IMR-90 (cell line): ENCODE results near the gene LDLRAD1. TPM values are rescaled to one million over a fixed set of nuclear protein-coding genes. Genes with fewer than 3 reads are reported as not detected.

Experiments used
- ATAC-seq: fragments of 200-7000 bp; cut with Tn5 transposase; 2 replicates; pipeline ENCODE4 v1.9.1; 2020; ENCODE audit warnings: low read depth, mild to moderate bottlenecking, moderate library complexity
- BruUV-seq: library from RNA; stranded (reverse); fragments of 400-500 nt; replicated peaks from 2 replicates; lab custom pipeline; 2021; lab: Mats Ljungman, UMichigan
- CTCF ChIA-PET: fragments of 300-600 bp; formaldehyde crosslinking; extraction: SDS; loops from one replicate; lab custom pipeline; 2021; ENCODE audit warnings: antibody characterized with exemption; lab: Yijun Ruan, JAX
- POLR2A ChIA-PET: fragments of 300-600 bp; sonication (Branson Sonifier 250); formaldehyde crosslinking; loops from one replicate; lab custom pipeline; 2022; ENCODE audit warnings: antibody characterized with exemption; ENCODE audit not compliant: unreplicated experiment; lab: Charles Lee
- DNase-seq: peaks from one replicate; pipeline ENCODE4 v3.0.0; 2013
- H2AFZ ChIP-seq: replicated peaks from 2 replicates; pipeline ENCODE3; 2013; ENCODE audit warnings: low read length, mild to moderate bottlenecking; ENCODE audit not compliant: poor library complexity
- H2AK5ac ChIP-seq: 2 replicates; pipeline ENCODE4 v1.6.1; 2013; ENCODE audit warnings: low read depth, low read length, inconsistent platforms
- H2AK9ac ChIP-seq: replicated peaks from 2 replicates; pipeline ENCODE3; 2013; ENCODE audit warnings: mild to moderate bottlenecking, low read depth, low read length, moderate library complexity; ENCODE audit not compliant: poor library complexity
- H2BK120ac ChIP-seq: 2 replicates; pipeline ENCODE4 v1.6.1; 2013; ENCODE audit warnings: low read depth, low read length, inconsistent platforms
- H2BK15ac ChIP-seq: 3 replicates; pipeline ENCODE4 v1.6.1; 2013; ENCODE audit warnings: low read depth, low read length, inconsistent platforms
- H2BK20ac ChIP-seq: 2 replicates; pipeline ENCODE4 v1.6.1; 2013; ENCODE audit warnings: low read depth, mild to moderate bottlenecking, inconsistent platforms, low read length, moderate library complexity
- H2BK5ac ChIP-seq: 2 replicates; pipeline ENCODE4 v1.6.1; 2013; ENCODE audit warnings: mild to moderate bottlenecking, low read depth, low read length, inconsistent platforms; ENCODE audit not compliant: poor library complexity, severe bottlenecking
- H3K14ac ChIP-seq: replicated peaks from 2 replicates; pipeline ENCODE4 v1.6.1; 2013; ENCODE audit warnings: low read depth, low read length, inconsistent platforms
- H3K18ac ChIP-seq: 2 replicates; pipeline ENCODE4 v1.6.1; 2013; ENCODE audit warnings: low read depth, low read length, control low read depth
- H3K23ac ChIP-seq: 2 replicates; pipeline ENCODE4 v1.6.1; 2013; ENCODE audit warnings: low read depth, low read length, inconsistent platforms
- H3K27ac ChIP-seq: 2 replicates; pipeline ENCODE4 v1.5.1; 2013; ENCODE audit warnings: mild to moderate bottlenecking, control low read depth, low read length; ENCODE audit not compliant: insufficient read depth
- H3K27me3 ChIP-seq: 2 replicates; pipeline ENCODE4 v1.6.1; 2013; ENCODE audit warnings: low read length; ENCODE audit not compliant: control insufficient read depth, insufficient read depth
- H3K36me3 ChIP-seq: 2 replicates; pipeline ENCODE4 v1.6.1; 2013; ENCODE audit warnings: low read length, mixed read lengths; ENCODE audit not compliant: control insufficient read depth, insufficient read depth
- H3K4ac ChIP-seq: 2 replicates; pipeline ENCODE4 v1.6.1; 2013; ENCODE audit warnings: low read depth, low read length, inconsistent platforms
- H3K4me1 ChIP-seq: 2 replicates; pipeline ENCODE4 v1.6.1; 2013; ENCODE audit warnings: low read length, mixed read lengths; ENCODE audit not compliant: control insufficient read depth, insufficient read depth
- H3K4me2 ChIP-seq: 2 replicates; pipeline ENCODE4 v1.6.1; 2013; ENCODE audit warnings: low read depth, mild to moderate bottlenecking, control low read depth, low read length, moderate library complexity
- H3K4me3 ChIP-seq: 2 replicates; pipeline ENCODE4 v1.5.1; 2013; ENCODE audit warnings: low read depth, mild to moderate bottlenecking, control low read depth, low read length, moderate library complexity; ENCODE audit not compliant: insufficient read depth
- H3K56ac ChIP-seq: 2 replicates; pipeline ENCODE4 v1.6.1; 2013; ENCODE audit warnings: low read length, inconsistent platforms; ENCODE audit not compliant: insufficient read depth; ENCODE audit errors: extremely low read depth
- H3K79me1 ChIP-seq, 2 experiments: 2 replicates each; pipeline ENCODE4 v1.6.1; 2013; ENCODE audit warnings: low read length in 2 of 2, inconsistent platforms in 1 of 2, low read depth in 1 of 2
- H3K9ac ChIP-seq: 2 replicates; pipeline ENCODE4 v1.6.1; 2013; ENCODE audit warnings: low read depth, low read length, control low read depth
- H3K9me1 ChIP-seq: 2 replicates; pipeline ENCODE4 v1.6.1; 2013; ENCODE audit warnings: low read length, inconsistent platforms; ENCODE audit not compliant: insufficient read depth
- H3K9me3 ChIP-seq: 2 replicates; pipeline ENCODE4 v1.6.1; 2013; ENCODE audit warnings: low read length; ENCODE audit not compliant: control insufficient read depth, insufficient read depth
- H4K20me1 ChIP-seq: 2 replicates; pipeline ENCODE4 v1.6.1; 2013; ENCODE audit warnings: low read length, inconsistent platforms; ENCODE audit not compliant: insufficient read depth
- H4K5ac ChIP-seq: 2 replicates; pipeline ENCODE4 v1.6.1; 2013; ENCODE audit warnings: mild to moderate bottlenecking, low read depth, low read length, control low read depth
- H4K8ac ChIP-seq, 2 experiments: 2 replicates each; pipeline ENCODE4 v1.6.1; 2013; ENCODE audit warnings: low read depth in 2 of 2, low read length in 2 of 2, control low read depth in 1 of 2, inconsistent platforms in 1 of 2
- H4K91ac ChIP-seq: 2 replicates; pipeline ENCODE4 v1.6.1; 2013; ENCODE audit warnings: low read depth, low read length, inconsistent platforms; ENCODE audit not compliant: insufficient read depth
- CHD1 ChIP-seq: IDR thresholded peaks from 2 replicates; pipeline ENCODE4 v1.6.1; 2012; ENCODE audit warnings: low read depth, low read length, improper control_type of control experiment
- FOS ChIP-seq: fragments of 150-350 bp; IDR thresholded peaks from 2 replicates; pipeline ENCODE4 v1.6.1; 2016; ENCODE audit warnings: low read depth, low read length
- WGBS, 2 experiments: methylation state at CpG; one replicate each; pipeline versions ENCODE4 v1.1.5 to v1.1.7; 2013; ENCODE audit warnings: missing lambda C conversion rate in 2 of 2; ENCODE audit not compliant: insufficient read length in 1 of 2; ENCODE audit errors: extremely low coverage in 2 of 2; 5-methylcytosine and 5-hydroxymethylcytosine counted together
- dilution Hi-C: fragments of 300-500 bp; cut with HindIII; formaldehyde crosslinking; loops from one replicate; pipeline ENCODE4 v1.14.3; 2018; ENCODE audit warnings: low sequenced_read_pairs; ENCODE audit not compliant: unreplicated experiment
- in situ Hi-C: fragments of 300-500 bp; cut with MboI; formaldehyde crosslinking; loops from 3 replicates; pipeline ENCODE4 v1.14.3; 2019; ENCODE audit warnings: low sequenced_read_pairs, inconsistent platforms, mixed read lengths
- intact Hi-C: fragments of 100-400 bp; cut with micrococcal nuclease; formaldehyde crosslinking; loops from 2 replicates; pipeline ENCODE4 v1.10.0; 2022
- polyA plus RNA-seq, 3 experiments: library from polyadenylated mRNA; depleted of rRNA; stranded (reverse); fragments of >200 nt; gene quantifications; 2 replicates each; pipeline ENCODE4 v1.2.3, GENCODE V29; 2012; ENCODE audit warnings: low replicate concordance in 1 of 3
- total RNA-seq: library from RNA; depleted of rRNA; stranded (reverse); fragments of >200 nt; gene quantifications from 2 replicates; pipeline ENCODE4 v1.2.3, GENCODE V29; 2012

Gene LDLRAD1
- total and polyA plus RNA-seq, 2 of the 4 experiments (the other 2 are of a cell fraction): not detected

GRCh38 chr1:54047384-54048305 is 29.7 kb upstream of the LDLRAD1 start:
- no peaks in the 10 kb centered on the region for H3K36me3 ChIP-seq
- no peak overlapping the region for H2BK20ac ChIP-seq
- ATAC-seq (peak; percentile 8; the same call in 1 of the 2 replicates), DNase-seq (peak; percentile 47)
- no peaks in the 10 kb centered on the region for H3K27me3 ChIP-seq
- dilution Hi-C loops (no loop called here), intact Hi-C loops (no loop called here), in situ Hi-C loops (no loop called here)
- H3K79me1 ChIP-seq: peaks cover 13 to 53% of the 10 kb centered on the region in 2 experiments
- H3K23ac ChIP-seq: no peak overlapping the region
- no peak overlapping the region for H3K14ac ChIP-seq
- no peak overlapping the region for H2BK5ac ChIP-seq
- H4K91ac ChIP-seq: no peak overlapping the region
- H4K8ac ChIP-seq: no peak overlapping the region
- H3K4me2 ChIP-seq: no peak overlapping the region; the same call in 1 of the 2 replicates
- H3K4me3 ChIP-seq: no peak overlapping the region
- POLR2A ChIA-PET: no interaction called here
- no peak overlapping the region for H2AK9ac ChIP-seq
- no CpG with 5 or more reads among the region's 5 CpGs for WGBS, 2 experiments
- peaks cover 14% of the 10 kb centered on the region for H4K20me1 ChIP-seq
- no peak overlapping the region for H3K56ac ChIP-seq
- peaks cover 8% of the 10 kb centered on the region for H3K4me1 ChIP-seq
- peak overlapping the region; percentile 45; the same call in 1 of the 2 replicates for H2AK5ac ChIP-seq
- H2BK120ac ChIP-seq: no peak overlapping the region
- H2BK15ac ChIP-seq: no peak overlapping the region
- H4K5ac ChIP-seq: no peak overlapping the region
- CTCF ChIA-PET: interaction anchor here (0.8 kb wide), 2 partner anchors 151 to 441 kb away, joined by 3 read pairs; no protein-coding TSS in a partner anchor
- no peak overlapping the region for H3K18ac ChIP-seq
- H3K9ac ChIP-seq: no peak overlapping the region
- no peak overlapping the region for H3K4ac ChIP-seq
- TF ChIP-seq FOS (peak; percentile 38; the same call in 1 of the 2 replicates), CHD1 (no peak)
- peaks cover 6% of the 10 kb centered on the region for H3K9me1 ChIP-seq
- no peaks in the 10 kb centered on the region for H3K9me3 ChIP-seq
- no peak overlapping the region for H3K27ac ChIP-seq
- BruUV-seq: no TSS peak
- H2AFZ ChIP-seq: no peak overlapping the region
